ENCODE data around the gene GLB1L3. TPM values are rescaled to one million over a fixed set of nuclear protein-coding genes. Genes with fewer than 3 reads are reported as not detected.

Gene GLB1L3
- total RNA-seq (not detected), polyA plus RNA-seq (not detected)
- long read RNA-seq, donor 1 = 0 reads
- long read RNA-seq, donor 2 = 0 reads

- Histone ChIP-seq H3K4me3 (ENCODE audit: low read length in 2 of 2) (peak within 1 kb of the TSS in 1 of 2 donors; percentile 5), H3K36me3 (ENCODE audit: control insufficient read depth in 1 of 2, insufficient read depth in 2 of 2, low read length in 1 of 2) (no peaks in the 10 kb centered on the region), H3K9me3 (ENCODE audit: control insufficient read depth, low read length) (peaks cover 2% of the 10 kb centered on the region), H3K27me3 (ENCODE audit: control insufficient read depth in 1 of 2, insufficient read depth in 2 of 2, low read length in 1 of 2) (no peaks in the 10 kb centered on the region), H3K4me1 (ENCODE audit: control insufficient read depth in 1 of 2, insufficient read depth in 2 of 2, low read length in 2 of 2) (no peaks in the 10 kb centered on the region), H3K27ac (ENCODE audit: low read depth in 1 of 2, low read length in 2 of 2) (no peak within 1 kb of the TSS)
- WGBS, 2 donors = 3% methylated on average over 68 of the region's 68 CpGs
- intact Hi-C loops (cut with DNase I) = no loop called here
- ATAC-seq (ENCODE audit: low FRiP score) (peak; percentile 57), DNase-seq (peak in 1 of 2 donors; percentile 75)
Observed at GRCh38 chr11:134275534-134276395, at the start of gene GLB1L3. Gene GLB1L3, plus strand, starts transcription at chr11:134276379. Its CDS starts 362 bp downstream, at chr11:134276741.

GRCh38 chr11:134226806-134227325 lies 49.3 kb upstream of the GLB1L3 start:
- Histone ChIP-seq H3K4me1 (ENCODE audit: control insufficient read depth in 1 of 2, insufficient read depth in 2 of 2, low read length in 2 of 2) (peaks cover 0 to 5% of the 10 kb centered on the region in 2 donors), H3K27me3 (ENCODE audit: control insufficient read depth in 1 of 2, insufficient read depth in 2 of 2, low read length in 1 of 2) (no peaks in the 10 kb centered on the region)

GRCh38 chr11:134228625-134229024 lies 47.6 kb upstream of the GLB1L3 start:
- Histone ChIP-seq H3K4me1 (ENCODE audit: control insufficient read depth in 1 of 2, insufficient read depth in 2 of 2, low read length in 2 of 2) (no peaks in the 10 kb centered on the region), H3K27me3 (ENCODE audit: control insufficient read depth in 1 of 2, insufficient read depth in 2 of 2, low read length in 1 of 2) (no peaks in the 10 kb centered on the region), H3K9me3 (ENCODE audit: control insufficient read depth, low read length) (no peaks in the 10 kb centered on the region), H3K36me3 (ENCODE audit: control insufficient read depth in 1 of 2, insufficient read depth in 2 of 2, low read length in 1 of 2) (no peaks in the 10 kb centered on the region), H3K27ac (ENCODE audit: low read depth in 1 of 2, low read length in 2 of 2) (no peak overlapping the region), H3K4me3 (ENCODE audit: low read length in 2 of 2) (no peak overlapping the region)
- ATAC-seq (ENCODE audit: low FRiP score) = no peak
- 84 to 85% methylated on average over 6 of the region's 6 CpGs for WGBS, 2 donors
- intact Hi-C loops (cut with DNase I) = loop anchor here in 1 of 2 donors (10.0 kb wide), 1 partner anchor 174 kb away; no protein-coding TSS in a partner anchor
- DNase-seq = no peak

More at GRCh38 chr11:134226806-134227325, 49.3 kb upstream of the GLB1L3 start:
- Histone ChIP-seq H3K4me3 (ENCODE audit: low read length in 2 of 2) (no peak overlapping the region), H3K36me3 (ENCODE audit: control insufficient read depth in 1 of 2, insufficient read depth in 2 of 2, low read length in 1 of 2) (no peaks in the 10 kb centered on the region), H3K9me3 (ENCODE audit: control insufficient read depth, low read length) (no peaks in the 10 kb centered on the region), H3K27ac (ENCODE audit: low read depth in 1 of 2, low read length in 2 of 2) (no peak overlapping the region)
- no peak for DNase-seq
- no peak for ATAC-seq (ENCODE audit: low FRiP score)
- intact Hi-C loops (cut with DNase I) = loop anchor here in 1 of 2 donors (10.0 kb wide), 1 partner anchor 172 kb away; no protein-coding TSS in a partner anchor
- 78 to 89% methylated on average over 5 of the region's 5 CpGs for WGBS, 2 donors

GRCh38 chr11:134229126-134229790 lies 46.9 kb upstream of the GLB1L3 start:
- Histone ChIP-seq H3K27me3 (ENCODE audit: control insufficient read depth in 1 of 2, insufficient read depth in 2 of 2, low read length in 1 of 2) (no peaks in the 10 kb centered on the region), H3K9me3 (ENCODE audit: control insufficient read depth, low read length) (no peaks in the 10 kb centered on the region), H3K36me3 (ENCODE audit: control insufficient read depth in 1 of 2, insufficient read depth in 2 of 2, low read length in 1 of 2) (no peaks in the 10 kb centered on the region), H3K4me3 (ENCODE audit: low read length in 2 of 2) (no peak overlapping the region), H3K27ac (ENCODE audit: low read depth in 1 of 2, low read length in 2 of 2) (no peak overlapping the region), H3K4me1 (ENCODE audit: control insufficient read depth in 1 of 2, insufficient read depth in 2 of 2, low read length in 2 of 2) (no peaks in the 10 kb centered on the region)
- ATAC-seq (ENCODE audit: low FRiP score) = no peak
- DNase-seq = no peak
- intact Hi-C loops (cut with DNase I) = loop anchor here in 1 of 2 donors (10.0 kb wide), 1 partner anchor 174 kb away; no protein-coding TSS in a partner anchor
- 82 to 83% methylated on average over 6 of the region's 6 CpGs for WGBS, 2 donors

GRCh38 chr11:134230339-134230738 lies 45.8 kb upstream of the GLB1L3 start:
- no peak overlapping the region for H3K4me3 ChIP-seq (ENCODE audit: low read length in 2 of 2)
- no peaks in the 10 kb centered on the region for H3K36me3 ChIP-seq (ENCODE audit: control insufficient read depth in 1 of 2, insufficient read depth in 2 of 2, low read length in 1 of 2)
- H3K27ac ChIP-seq (ENCODE audit: low read depth in 1 of 2, low read length in 2 of 2) = no peak overlapping the region
- no peaks in the 10 kb centered on the region for H3K27me3 ChIP-seq (ENCODE audit: control insufficient read depth in 1 of 2, insufficient read depth in 2 of 2, low read length in 1 of 2)
- H3K4me1 ChIP-seq (ENCODE audit: control insufficient read depth in 1 of 2, insufficient read depth in 2 of 2, low read length in 2 of 2) = no peaks in the 10 kb centered on the region
- ATAC-seq (ENCODE audit: low FRiP score) (no peak), DNase-seq (no peak)
- 56 to 76% methylated on average over 4 of the region's 4 CpGs for WGBS, 2 donors
- no peaks in the 10 kb centered on the region for H3K9me3 ChIP-seq (ENCODE audit: control insufficient read depth, low read length)
- intact Hi-C loops (cut with DNase I) = no loop called here

GRCh38 chr11:134231958-134232659 lies 44.1 kb upstream of the GLB1L3 start:
- 75 to 77% methylated on average over 10 of the region's 10 CpGs for WGBS, 2 donors
- DNase-seq (no peak), ATAC-seq (ENCODE audit: low FRiP score) (no peak)

GRCh38 chr11:134233729-134234179 lies 42.4 kb upstream of the GLB1L3 start:
- ATAC-seq (ENCODE audit: low FRiP score) = no peak
- Histone ChIP-seq H3K27me3 (ENCODE audit: control insufficient read depth in 1 of 2, insufficient read depth in 2 of 2, low read length in 1 of 2) (no peaks in the 10 kb centered on the region), H3K27ac (ENCODE audit: low read depth in 1 of 2, low read length in 2 of 2) (no peak overlapping the region), H3K9me3 (ENCODE audit: control insufficient read depth, low read length) (no peaks in the 10 kb centered on the region), H3K36me3 (ENCODE audit: control insufficient read depth in 1 of 2, insufficient read depth in 2 of 2, low read length in 1 of 2) (peaks cover 0 to 3% of the 10 kb centered on the region in 2 donors), H3K4me3 (ENCODE audit: low read length in 2 of 2) (no peak overlapping the region), H3K4me1 (ENCODE audit: control insufficient read depth in 1 of 2, insufficient read depth in 2 of 2, low read length in 2 of 2) (no peaks in the 10 kb centered on the region)
- 57 to 61% methylated on average over 4 of the region's 4 CpGs for WGBS, 2 donors
- DNase-seq = no peak
- intact Hi-C loops (cut with DNase I) = no loop called here

More at GRCh38 chr11:134231958-134232659, 44.1 kb upstream of the GLB1L3 start:
- Histone ChIP-seq H3K36me3 (ENCODE audit: control insufficient read depth in 1 of 2, insufficient read depth in 2 of 2, low read length in 1 of 2) (peaks cover 0 to 3% of the 10 kb centered on the region in 2 donors), H3K27me3 (ENCODE audit: control insufficient read depth in 1 of 2, insufficient read depth in 2 of 2, low read length in 1 of 2) (no peaks in the 10 kb centered on the region), H3K4me1 (ENCODE audit: control insufficient read depth in 1 of 2, insufficient read depth in 2 of 2, low read length in 2 of 2) (no peaks in the 10 kb centered on the region), H3K27ac (ENCODE audit: low read depth in 1 of 2, low read length in 2 of 2) (no peak overlapping the region), H3K9me3 (ENCODE audit: control insufficient read depth, low read length) (no peaks in the 10 kb centered on the region), H3K4me3 (ENCODE audit: low read length in 2 of 2) (no peak overlapping the region)
- intact Hi-C loops (cut with DNase I) = no loop called here

GRCh38 chr11:134235399-134235798 lies 40.8 kb upstream of the GLB1L3 start:
- no peak overlapping the region for H3K4me3 ChIP-seq (ENCODE audit: low read length in 2 of 2)
- intact Hi-C loops (cut with DNase I) = no loop called here
- ATAC-seq (ENCODE audit: low FRiP score) (no peak), DNase-seq (no peak)
- H3K36me3 ChIP-seq (ENCODE audit: control insufficient read depth in 1 of 2, insufficient read depth in 2 of 2, low read length in 1 of 2) = peaks cover 0 to 3% of the 10 kb centered on the region in 2 donors
- no peak overlapping the region for H3K27ac ChIP-seq (ENCODE audit: low read depth in 1 of 2, low read length in 2 of 2)
- H3K27me3 ChIP-seq (ENCODE audit: control insufficient read depth in 1 of 2, insufficient read depth in 2 of 2, low read length in 1 of 2) = no peaks in the 10 kb centered on the region
- H3K9me3 ChIP-seq (ENCODE audit: control insufficient read depth, low read length) = no peaks in the 10 kb centered on the region
- H3K4me1 ChIP-seq (ENCODE audit: control insufficient read depth in 1 of 2, insufficient read depth in 2 of 2, low read length in 2 of 2) = no peaks in the 10 kb centered on the region
- 85 to 94% methylated on average over 3 of the region's 3 CpGs for WGBS, 2 donors
